WTC11 (cell line): ENCODE data around the gene STX2. TPM values are rescaled to one million over a fixed set of nuclear protein-coding genes. Genes with fewer than 3 reads are reported as not detected.

Experiments used
- ETV6 ChIP-seq: sonication (generic); formaldehyde crosslinking; IDR thresholded peaks from 2 replicates; pipeline ENCODE4 v1.8.1; 2022; ENCODE audit warnings: mild to moderate bottlenecking, missing genetic modification reagents
- JUN ChIP-seq: sonication (generic); formaldehyde crosslinking; IDR thresholded peaks from 2 replicates; pipeline ENCODE4 v1.8.0; 2023; ENCODE audit warnings: mild to moderate bottlenecking, missing genetic modification reagents
- NFYB ChIP-seq: sonication (generic); formaldehyde crosslinking; conservative IDR thresholded peaks from 2 replicates; pipeline ENCODE4 v1.8.0; 2022; ENCODE audit warnings: low read depth, missing genetic modification reagents
- STAT6 ChIP-seq: sonication (generic); formaldehyde crosslinking; conservative IDR thresholded peaks from 2 replicates; pipeline ENCODE4 v1.8.1; 2023; ENCODE audit warnings: mild to moderate bottlenecking, low read depth, missing genetic modification reagents, moderate library complexity
- ZNF219 ChIP-seq: sonication (generic); formaldehyde crosslinking; IDR thresholded peaks from 2 replicates; pipeline ENCODE4 v1.8.0; 2023; ENCODE audit warnings: missing genetic modification reagents, mild to moderate bottlenecking, borderline replicate concordance
- ZNF317 ChIP-seq: sonication (generic); formaldehyde crosslinking; IDR thresholded peaks from 2 replicates; pipeline ENCODE4 v1.8.1; 2023; ENCODE audit warnings: low read depth, mild to moderate bottlenecking, moderate library complexity, missing genetic modification reagents, borderline replicate concordance
- ZNF532 ChIP-seq: fragments of 250-450 bp; sonication (Bioruptor Pico); IDR thresholded peaks from 2 replicates; pipeline ENCODE4 v1.9.0; 2021; ENCODE audit warnings: mild to moderate bottlenecking, borderline replicate concordance
- ZNF671 ChIP-seq: fragments of 250-450 bp; sonication (Bioruptor Pico); IDR thresholded peaks from 2 replicates; pipeline ENCODE4 v1.8.0; 2021; ENCODE audit warnings: mild to moderate bottlenecking
- ZSCAN18 ChIP-seq: fragments of 250-450 bp; sonication (Bioruptor Pico); IDR thresholded peaks from 2 replicates; pipeline ENCODE4 v2.1.2; 2022; ENCODE audit warnings: mild to moderate bottlenecking, moderate library complexity
- total RNA-seq: library from RNA; stranded (reverse); gene quantifications from 3 replicates; pipeline ENCODE4 v1.2.3, GENCODE V29; 2021
- TF ChIP-seq, protein P1 (sequence below): sonication (generic); formaldehyde crosslinking; IDR thresholded peaks from 2 replicates; pipeline ENCODE4 v1.8.0; 2023; ENCODE audit warnings: missing genetic modification reagents, mild to moderate bottlenecking, borderline replicate concordance
- TF ChIP-seq, protein P2 (sequence below): sonication (generic); formaldehyde crosslinking; IDR thresholded peaks from 2 replicates; pipeline ENCODE4 v1.8.1; 2022; ENCODE audit warnings: low read depth, mild to moderate bottlenecking, moderate library complexity, missing genetic modification reagents, borderline replicate concordance
- TF ChIP-seq, protein P3 (sequence below): sonication (generic); formaldehyde crosslinking; IDR thresholded peaks from 2 replicates; pipeline ENCODE4 v1.8.0; 2022; ENCODE audit warnings: mild to moderate bottlenecking, missing genetic modification reagents
- TF ChIP-seq, protein P4 (sequence below): sonication (generic); formaldehyde crosslinking; IDR thresholded peaks from 2 replicates; pipeline ENCODE4 v1.8.0; 2022; ENCODE audit warnings: mild to moderate bottlenecking, missing genetic modification reagents

STX2 gene
- total RNA-seq, 1 experiment from 2014 or later, result 22.7 TPM

DNA sequence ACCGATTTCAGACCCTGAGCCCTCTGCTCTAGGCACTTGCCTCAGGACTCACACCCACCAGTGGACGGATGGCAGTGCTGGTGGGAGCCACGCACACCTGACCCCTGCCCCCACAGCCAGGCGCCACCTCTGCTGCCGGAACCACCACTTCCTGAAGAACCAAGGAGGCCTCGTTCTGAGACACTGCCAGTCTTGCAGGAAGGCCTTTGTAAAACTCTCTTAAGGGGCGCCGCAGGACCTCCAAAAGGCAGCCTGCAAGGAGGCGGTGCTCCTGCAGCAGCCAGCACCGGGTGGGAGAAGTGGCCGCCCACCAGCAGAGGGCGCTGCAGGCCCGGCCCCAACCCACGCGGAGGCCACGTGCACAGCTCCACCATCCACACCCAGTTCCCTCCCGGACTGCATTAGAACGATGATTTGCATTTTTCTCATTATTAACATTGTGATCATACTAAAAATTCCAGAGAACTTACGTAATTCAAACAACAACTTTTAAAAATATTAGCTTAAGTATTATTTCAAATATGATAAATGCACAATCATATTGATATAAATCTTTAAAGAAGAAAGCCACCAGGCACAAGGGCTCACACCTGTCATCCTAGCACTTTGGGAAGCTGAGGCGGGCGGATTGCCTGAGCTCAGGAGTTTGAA, 12.8 kb downstream of the STX2 start (continued):
- TF ChIP-seq, protein P1, sequence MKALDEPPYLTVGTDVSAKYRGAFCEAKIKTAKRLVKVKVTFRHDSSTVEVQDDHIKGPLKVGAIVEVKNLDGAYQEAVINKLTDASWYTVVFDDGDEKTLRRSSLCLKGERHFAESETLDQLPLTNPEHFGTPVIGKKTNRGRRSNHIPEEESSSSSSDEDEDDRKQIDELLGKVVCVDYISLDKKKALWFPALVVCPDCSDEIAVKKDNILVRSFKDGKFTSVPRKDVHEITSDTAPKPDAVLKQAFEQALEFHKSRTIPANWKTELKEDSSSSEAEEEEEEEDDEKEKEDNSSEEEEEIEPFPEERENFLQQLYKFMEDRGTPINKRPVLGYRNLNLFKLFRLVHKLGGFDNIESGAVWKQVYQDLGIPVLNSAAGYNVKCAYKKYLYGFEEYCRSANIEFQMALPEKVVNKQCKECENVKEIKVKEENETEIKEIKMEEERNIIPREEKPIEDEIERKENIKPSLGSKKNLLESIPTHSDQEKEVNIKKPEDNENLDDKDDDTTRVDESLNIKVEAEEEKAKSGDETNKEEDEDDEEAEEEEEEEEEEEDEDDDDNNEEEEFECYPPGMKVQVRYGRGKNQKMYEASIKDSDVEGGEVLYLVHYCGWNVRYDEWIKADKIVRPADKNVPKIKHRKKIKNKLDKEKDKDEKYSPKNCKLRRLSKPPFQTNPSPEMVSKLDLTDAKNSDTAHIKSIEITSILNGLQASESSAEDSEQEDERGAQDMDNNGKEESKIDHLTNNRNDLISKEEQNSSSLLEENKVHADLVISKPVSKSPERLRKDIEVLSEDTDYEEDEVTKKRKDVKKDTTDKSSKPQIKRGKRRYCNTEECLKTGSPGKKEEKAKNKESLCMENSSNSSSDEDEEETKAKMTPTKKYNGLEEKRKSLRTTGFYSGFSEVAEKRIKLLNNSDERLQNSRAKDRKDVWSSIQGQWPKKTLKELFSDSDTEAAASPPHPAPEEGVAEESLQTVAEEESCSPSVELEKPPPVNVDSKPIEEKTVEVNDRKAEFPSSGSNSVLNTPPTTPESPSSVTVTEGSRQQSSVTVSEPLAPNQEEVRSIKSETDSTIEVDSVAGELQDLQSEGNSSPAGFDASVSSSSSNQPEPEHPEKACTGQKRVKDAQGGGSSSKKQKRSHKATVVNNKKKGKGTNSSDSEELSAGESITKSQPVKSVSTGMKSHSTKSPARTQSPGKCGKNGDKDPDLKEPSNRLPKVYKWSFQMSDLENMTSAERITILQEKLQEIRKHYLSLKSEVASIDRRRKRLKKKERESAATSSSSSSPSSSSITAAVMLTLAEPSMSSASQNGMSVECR (CRISPR knock-in tag), result peak; percentile 85
- TF ChIP-seq STAT6 (CRISPR knock-in tag) (no peak), ZSCAN18 (CRISPR knock-in tag) (no peak), ZNF532 (CRISPR knock-in tag) (no peak), NFYB (CRISPR knock-in tag) (0 out of 2 replicates have a peak, but pooled peaks have one; percentile 25), ZNF219 (CRISPR knock-in tag) (no peak), ZNF317 (CRISPR knock-in tag) (0 out of 2 replicates have a peak, but pooled peaks have one; percentile 39), ZNF671 (CRISPR knock-in tag) (no peak), JUN (CRISPR knock-in tag) (peak; percentile 74; the same call in 1 of the 2 replicates), ETV6 (CRISPR knock-in tag) (peak; percentile 83)
- TF ChIP-seq, protein P2, sequence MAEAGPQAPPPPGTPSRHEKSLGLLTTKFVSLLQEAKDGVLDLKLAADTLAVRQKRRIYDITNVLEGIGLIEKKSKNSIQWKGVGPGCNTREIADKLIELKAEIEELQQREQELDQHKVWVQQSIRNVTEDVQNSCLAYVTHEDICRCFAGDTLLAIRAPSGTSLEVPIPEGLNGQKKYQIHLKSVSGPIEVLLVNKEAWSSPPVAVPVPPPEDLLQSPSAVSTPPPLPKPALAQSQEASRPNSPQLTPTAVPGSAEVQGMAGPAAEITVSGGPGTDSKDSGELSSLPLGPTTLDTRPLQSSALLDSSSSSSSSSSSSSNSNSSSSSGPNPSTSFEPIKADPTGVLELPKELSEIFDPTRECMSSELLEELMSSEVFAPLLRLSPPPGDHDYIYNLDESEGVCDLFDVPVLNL (CRISPR knock-in tag), result 0 out of 2 replicates have a peak, but pooled peaks have one; percentile 26
- TF ChIP-seq, protein P3, sequence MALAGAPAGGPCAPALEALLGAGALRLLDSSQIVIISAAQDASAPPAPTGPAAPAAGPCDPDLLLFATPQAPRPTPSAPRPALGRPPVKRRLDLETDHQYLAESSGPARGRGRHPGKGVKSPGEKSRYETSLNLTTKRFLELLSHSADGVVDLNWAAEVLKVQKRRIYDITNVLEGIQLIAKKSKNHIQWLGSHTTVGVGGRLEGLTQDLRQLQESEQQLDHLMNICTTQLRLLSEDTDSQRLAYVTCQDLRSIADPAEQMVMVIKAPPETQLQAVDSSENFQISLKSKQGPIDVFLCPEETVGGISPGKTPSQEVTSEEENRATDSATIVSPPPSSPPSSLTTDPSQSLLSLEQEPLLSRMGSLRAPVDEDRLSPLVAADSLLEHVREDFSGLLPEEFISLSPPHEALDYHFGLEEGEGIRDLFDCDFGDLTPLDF (CRISPR knock-in tag), result peak; percentile 90
- TF ChIP-seq, protein P4, sequence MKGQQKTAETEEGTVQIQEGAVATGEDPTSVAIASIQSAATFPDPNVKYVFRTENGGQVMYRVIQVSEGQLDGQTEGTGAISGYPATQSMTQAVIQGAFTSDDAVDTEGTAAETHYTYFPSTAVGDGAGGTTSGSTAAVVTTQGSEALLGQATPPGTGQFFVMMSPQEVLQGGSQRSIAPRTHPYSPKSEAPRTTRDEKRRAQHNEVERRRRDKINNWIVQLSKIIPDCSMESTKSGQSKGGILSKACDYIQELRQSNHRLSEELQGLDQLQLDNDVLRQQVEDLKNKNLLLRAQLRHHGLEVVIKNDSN (CRISPR knock-in tag), result peak; percentile 88
